Endothelial cell of umbilical vein (primary cell): ENCODE data around the gene NAP1L4.

Source experiments
- CTCF ChIP-seq, 2 donors: IDR thresholded peaks; 1 replicate in 1 of 2; 2 replicates in 1 of 2; pipeline ENCODE4 v1.5.1; 2011; ENCODE audit warnings: low read length in 2 of 2, mild to moderate bottlenecking in 2 of 2, moderate library complexity in 2 of 2, control low read depth in 1 of 2, inconsistent platforms in 1 of 2, low read depth in 1 of 2; ENCODE audit not compliant: insufficient read depth in 1 of 2; ENCODE audit errors: extremely low read depth in 1 of 2
- EZH2 ChIP-seq: IDR thresholded peaks from 2 replicates; pipeline ENCODE4 v1.6.1; 2012; ENCODE audit warnings: borderline replicate concordance, low read depth, mild to moderate bottlenecking, moderate library complexity, low read length, inconsistent platforms; ENCODE audit not compliant: severe bottlenecking
- FOS ChIP-seq: IDR thresholded peaks from 2 replicates; pipeline ENCODE4 v1.6.1; 2011; ENCODE audit warnings: mild to moderate bottlenecking, low read length, moderate library complexity, borderline replicate concordance; ENCODE audit not compliant: insufficient read depth
- GATA2 ChIP-seq: IDR thresholded peaks from 2 replicates; pipeline ENCODE4 v1.7.0; 2011; ENCODE audit warnings: low read depth, mild to moderate bottlenecking, moderate library complexity, mixed read lengths, low read length; ENCODE audit not compliant: insufficient read length, insufficient read depth
- JUN ChIP-seq: IDR thresholded peaks from 2 replicates; pipeline ENCODE4 v1.6.1; 2011; ENCODE audit warnings: borderline replicate concordance, low read depth; ENCODE audit not compliant: insufficient read length, insufficient read depth
- MAX ChIP-seq: IDR thresholded peaks from 2 replicates; pipeline ENCODE4 v1.6.1; 2011; ENCODE audit not compliant: insufficient read depth, insufficient read length
- POLR2A ChIP-seq: IDR thresholded peaks from 2 replicates; pipeline ENCODE4 v1.6.1; 2012; ENCODE audit warnings: low read depth, mild to moderate bottlenecking, control low read depth, low read length
- POLR2AphosphoS5 ChIP-seq: IDR thresholded peaks from 2 replicates; pipeline ENCODE4 v1.6.1; 2012; ENCODE audit warnings: low read depth, mild to moderate bottlenecking, control low read depth, low read length, moderate library complexity; ENCODE audit not compliant: insufficient read depth

- TF ChIP-seq CTCF (IDR thresholded peaks at IDR 0.05; ENCODE audit: extremely low read depth in 1 of 2, insufficient read depth in 1 of 2, low read depth in 1 of 2, low read length in 2 of 2) (no peak), MAX (no peak), GATA2 (no peak), POLR2A (no peak), POLR2AphosphoS5 (no peak), FOS (no peak), JUN (no peak), EZH2 (no peak)
Measured at GRCh38 chr11:3004481-3004880, 12.4 kb upstream of the NAP1L4 start.
